ENCODE results near the gene RFLNA. TPM values are rescaled to one million over a fixed set of nuclear protein-coding genes. Genes with fewer than 3 reads are reported as not detected.
A peak's percentile ranks its signal among the peaks of the same experiment; 100 is the strongest.

Gene RFLNA
- total RNA-seq, 1 experiment from 2014 or later = 10.6 TPM

GRCh38 chr12:124328636-124329035 is 33.7 kb downstream of the RFLNA start:
- Mint-ChIP-seq H3K27ac (peak overlapping the region in 2 of 3 experiments; percentile 34 to 51; a peak in 2 of 7 replicates), H3K27me3 (ENCODE audit: low read depth) (peaks cover 8% of the 10 kb centered on the region), H3K36me3 (ENCODE audit: insufficient read depth in 1 of 3, low read depth in 3 of 3) (peaks cover 27 to 72% (median 57%) of the 10 kb centered on the region in 3 experiments), H3K4me1 (peaks cover 5 to 17% of the 10 kb centered on the region in 2 experiments; a peak in 2 of 4 replicates), H3K9me3 (peaks cover 12 to 15% of the 10 kb centered on the region in 2 experiments), H3K4me3 (no peak overlapping the region)
- H3K9ac ChIP-seq (ENCODE audit: extremely low read depth, insufficient read length, low read length) = no peak overlapping the region
- no peak overlapping the region for H2BK5ac ChIP-seq (ENCODE audit: insufficient read length, low read length)
- no peak overlapping the region for H3K56ac ChIP-seq (ENCODE audit: insufficient read length, low read depth, low read length)
- no peak overlapping the region for H4K8ac ChIP-seq (replicated peaks; ENCODE audit: insufficient read length, low read depth, low read length)
- H3K9me3 ChIP-seq (ENCODE audit: control insufficient read depth, low read depth, low read length) = peaks cover 12% of the 10 kb centered on the region
- no peak overlapping the region for H3K18ac ChIP-seq (ENCODE audit: insufficient read length, low read depth, low read length)
- no peak overlapping the region for H2BK15ac ChIP-seq (ENCODE audit: low read depth, low read length)
- H2BK12ac ChIP-seq (ENCODE audit: insufficient read length, low read depth, low read length) = no peak overlapping the region
- H3K23me2 ChIP-seq (ENCODE audit: insufficient read length, low read depth, low read length, poor library complexity, severe bottlenecking) = no peaks in the 10 kb centered on the region
- DNase-seq = no peak
- no peak overlapping the region for H3K27ac ChIP-seq (ENCODE audit: insufficient read length, low read depth, low read length)
- H3K23ac ChIP-seq (ENCODE audit: insufficient read length, low read depth, low read length) = no peak overlapping the region
- no peaks in the 10 kb centered on the region for H3K79me2 ChIP-seq (ENCODE audit: insufficient read depth, low read length)
- no peak for TF ChIP-seq CTCF (conservative IDR thresholded peaks at IDR 0.05)
- no peak overlapping the region for H3K4me2 ChIP-seq (ENCODE audit: insufficient read depth, insufficient read length, low read length)
- H3K27me3 ChIP-seq (ENCODE audit: insufficient read depth, low read length) = no peaks in the 10 kb centered on the region
- no peak overlapping the region for H3K4ac ChIP-seq (ENCODE audit: low read depth, low read length)
- no peaks in the 10 kb centered on the region for H4K20me1 ChIP-seq (ENCODE audit: control insufficient read depth, insufficient read depth, insufficient read length)
- no peak overlapping the region for H3T11ph ChIP-seq (ENCODE audit: low read length)
- H2BK120ac ChIP-seq (ENCODE audit: low read depth, low read length, poor library complexity, severe bottlenecking) = no peak overlapping the region
- no peak overlapping the region for H3K14ac ChIP-seq (ENCODE audit: insufficient read depth, low read length)
- no peaks in the 10 kb centered on the region for H3K79me1 ChIP-seq (ENCODE audit: insufficient read depth, low read depth, low read length, poor library complexity, severe bottlenecking)
- H4K5ac ChIP-seq (ENCODE audit: insufficient read length, low read depth, low read length) = no peak overlapping the region
- H2AK5ac ChIP-seq (ENCODE audit: insufficient read length, low read length) = no peak overlapping the region
- H3K4me1 ChIP-seq (ENCODE audit: insufficient read depth, low read length) = no peaks in the 10 kb centered on the region
- no CpG with 5 or more reads among the region's 14 CpGs for WGBS (ENCODE audit: extremely low coverage, insufficient read length, low lambda C conversion rate)
- no peak overlapping the region for H2AFZ ChIP-seq (ENCODE audit: low read length)
- H4K91ac ChIP-seq (ENCODE audit: insufficient read length, low read depth, low read length) = no peak overlapping the region
- H2BK20ac ChIP-seq (ENCODE audit: low read depth, low read length, poor library complexity, severe bottlenecking) = no peak overlapping the region
